ENCODE data around the gene NES.

The NES gene

GRCh38 chr1:156622581-156623297 is 54.5 kb downstream of the NES start:
- no peak for DNase-seq (ENCODE audit: low read depth)

DNA sequence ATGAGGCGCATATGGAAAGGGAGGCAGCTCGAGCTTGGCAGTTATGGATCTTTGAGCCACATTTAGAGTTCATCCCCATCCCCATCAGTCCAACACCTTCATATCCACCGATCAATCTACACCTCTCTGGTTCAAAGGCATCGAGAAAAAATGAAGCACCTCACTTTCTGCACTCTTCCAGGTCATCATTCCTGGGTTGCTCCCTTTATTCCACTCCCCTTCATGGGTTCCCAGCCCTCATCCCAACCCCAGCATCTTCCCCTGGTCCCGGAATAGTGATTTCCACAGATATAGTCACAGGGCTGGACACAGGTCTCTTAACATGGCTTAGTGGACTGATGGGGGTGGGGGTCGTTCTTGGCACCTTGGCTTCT is 57.6 kb downstream of the NES start:
- no peak for DNase-seq (ENCODE audit: low read depth)

GRCh38 chr1:156618853-156619581 is 58.2 kb downstream of the NES start, which contains the start of gene HAPLN2:
Gene HAPLN2, plus strand, starts transcription at chr1:156619415. Its CDS starts 4,076 bp downstream, at chr1:156623491.
- DNase-seq (ENCODE audit: low read depth): no peak
